Chondrocyte (in vitro differentiated cells): Measurements from ENCODE around the gene SLC25A42. TPM values are rescaled to one million over a fixed set of nuclear protein-coding genes. Genes with fewer than 3 reads are reported as not detected.

ENCODE experiments used
- DNase-seq: peaks from one replicate; pipeline ENCODE4 v3.0.0; 2021; ENCODE audit warnings: mixed read lengths, low spot score
- H3K27ac Mint-ChIP-seq: one replicate; pipeline ENCODE4 v1.8.0; 2021; ENCODE audit warnings: mild to moderate bottlenecking, moderate library complexity, mixed read lengths; ENCODE audit not compliant: unreplicated experiment
- H3K27me3 Mint-ChIP-seq: 2 replicates; pipeline ENCODE4 v1.8.0; 2021; ENCODE audit warnings: low read depth, mixed read lengths
- H3K36me3 Mint-ChIP-seq: 2 replicates; pipeline ENCODE4 v1.8.0; 2021; ENCODE audit warnings: low read depth, mixed read lengths
- H3K4me1 Mint-ChIP-seq: 2 replicates; pipeline ENCODE4 v1.8.0; 2021; ENCODE audit warnings: low read depth, mild to moderate bottlenecking, mixed read lengths
- H3K4me3 Mint-ChIP-seq: one replicate; pipeline ENCODE4 v1.8.0; 2021; ENCODE audit warnings: mild to moderate bottlenecking, moderate library complexity, mixed read lengths; ENCODE audit not compliant: unreplicated experiment
- H3K9me3 Mint-ChIP-seq: 2 replicates; pipeline ENCODE4 v1.8.0; 2021; ENCODE audit warnings: low read depth, mixed read lengths
- CTCF ChIP-seq: fragments of 200-600 bp; sonication (generic); IDR thresholded peaks from 2 replicates; pipeline ENCODE4 v1.5.0; 2021; ENCODE audit warnings: antibody characterized with exemption, mild to moderate bottlenecking, moderate library complexity
- total RNA-seq: library from RNA; stranded (reverse); gene quantifications from 3 replicates; pipeline ENCODE4 v1.2.1, GENCODE V29; 2021

Gene SLC25A42
- total RNA-seq, 1 donor from 2014 or later, result 8.9 TPM

- no peak for TF ChIP-seq CTCF
- H3K9me3 Mint-ChIP-seq, result no peaks in the 10 kb centered on the region
- peaks cover 5% of the 10 kb centered on the region for H3K36me3 Mint-ChIP-seq
- no peak overlapping the region for H3K27ac Mint-ChIP-seq
- DNase-seq, result no peak
- no peaks in the 10 kb centered on the region for H3K27me3 Mint-ChIP-seq
- no peaks in the 10 kb centered on the region for H3K4me1 Mint-ChIP-seq
- no peak overlapping the region for H3K4me3 Mint-ChIP-seq
These were observed 8.1 kb downstream of the SLC25A42 start for GRCh38 chr19:19071897-19072296.

- no peak for TF ChIP-seq CTCF
- Mint-ChIP-seq H3K36me3 (peaks cover 8% of the 10 kb centered on the region), H3K4me1 (no peaks in the 10 kb centered on the region), H3K27me3 (no peaks in the 10 kb centered on the region), H3K27ac (no peak overlapping the region), H3K9me3 (no peaks in the 10 kb centered on the region), H3K4me3 (no peak overlapping the region)
- DNase-seq, result no peak
These were observed 10.5 kb downstream of the SLC25A42 start for GRCh38 chr19:19074196-19074882.

GRCh38 chr19:19075126-19075525 is 11.3 kb downstream of the SLC25A42 start:
- Mint-ChIP-seq H3K9me3 (no peaks in the 10 kb centered on the region), H3K36me3 (peaks cover 8% of the 10 kb centered on the region), H3K4me1 (no peaks in the 10 kb centered on the region), H3K27ac (no peak overlapping the region), H3K27me3 (no peaks in the 10 kb centered on the region), H3K4me3 (no peak overlapping the region)
- TF ChIP-seq CTCF, result no peak
- DNase-seq, result no peak

GRCh38 chr19:19076476-19076875 is 12.7 kb downstream of the SLC25A42 start:
- no peak overlapping the region for H3K27ac Mint-ChIP-seq
- no peaks in the 10 kb centered on the region for H3K27me3 Mint-ChIP-seq
- no peak for DNase-seq
- TF ChIP-seq CTCF, result no peak
- H3K36me3 Mint-ChIP-seq, result peaks cover 8% of the 10 kb centered on the region
- no peaks in the 10 kb centered on the region for H3K9me3 Mint-ChIP-seq
- H3K4me3 Mint-ChIP-seq, result no peak overlapping the region
- no peaks in the 10 kb centered on the region for H3K4me1 Mint-ChIP-seq

- Mint-ChIP-seq H3K9me3 (no peaks in the 10 kb centered on the region), H3K27me3 (no peaks in the 10 kb centered on the region), H3K27ac (no peak overlapping the region), H3K4me3 (no peak overlapping the region), H3K36me3 (peaks cover 8% of the 10 kb centered on the region), H3K4me1 (no peaks in the 10 kb centered on the region)
- TF ChIP-seq CTCF, result no peak
- DNase-seq, result no peak
These were observed 13.3 kb downstream of the SLC25A42 start for GRCh38 chr19:19077103-19077502.
